ENCODE data around the gene CFAP299.
A peak's percentile ranks its signal among the peaks of the same experiment; 100 is the strongest.

The CFAP299 gene

GRCh38 chr4:80587871-80588385, 252.4 kb downstream of the CFAP299 start:
- DNase-seq (ENCODE audit: low read depth), result no peak
- H3K4me3 ChIP-seq (ENCODE audit: low read length), result no peak overlapping the region
- TF ChIP-seq CTCF (conservative IDR thresholded peaks at IDR 0.05; ENCODE audit: low read length), result no peak

GRCh38 chr4:80592950-80593349, 257.4 kb downstream of the CFAP299 start:
- DNase-seq (ENCODE audit: low read depth), result no peak
- TF ChIP-seq CTCF (conservative IDR thresholded peaks at IDR 0.05; ENCODE audit: low read length), result no peak
- no peak overlapping the region for H3K4me3 ChIP-seq (ENCODE audit: low read length)

DNA sequence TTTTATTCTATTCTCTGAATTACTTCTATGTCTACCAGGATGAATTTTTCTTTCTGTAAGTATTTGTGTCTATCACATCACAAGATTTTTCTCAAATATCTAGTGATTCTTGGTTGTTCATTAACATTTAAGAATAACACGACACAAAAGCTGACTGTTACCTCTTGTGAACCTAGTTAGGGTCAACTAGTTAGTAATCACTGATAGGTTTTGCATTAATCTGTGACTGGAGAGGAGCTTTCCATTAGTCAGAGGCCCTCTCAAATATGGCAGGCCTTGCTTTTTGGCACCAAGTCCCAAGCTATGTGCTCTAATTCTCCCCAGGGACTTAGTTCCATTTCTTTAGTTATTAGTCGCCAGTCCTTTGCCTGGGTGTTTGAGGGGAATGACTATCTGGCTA, 259.2 kb downstream of the CFAP299 start:
- no peak for DNase-seq (ENCODE audit: low read depth)
- TF ChIP-seq CTCF (conservative IDR thresholded peaks at IDR 0.05; ENCODE audit: low read length), result no peak
- no peak overlapping the region for H3K4me3 ChIP-seq (ENCODE audit: low read length)

- peak; percentile 54 for DNase-seq (ENCODE audit: low read depth)
- no peak for TF ChIP-seq CTCF (conservative IDR thresholded peaks at IDR 0.05; ENCODE audit: low read length)
- H3K4me3 ChIP-seq (ENCODE audit: low read length), result no peak overlapping the region
Measured at GRCh38 chr4:80608281-80608980, 272.9 kb downstream of the CFAP299 start.

DNA sequence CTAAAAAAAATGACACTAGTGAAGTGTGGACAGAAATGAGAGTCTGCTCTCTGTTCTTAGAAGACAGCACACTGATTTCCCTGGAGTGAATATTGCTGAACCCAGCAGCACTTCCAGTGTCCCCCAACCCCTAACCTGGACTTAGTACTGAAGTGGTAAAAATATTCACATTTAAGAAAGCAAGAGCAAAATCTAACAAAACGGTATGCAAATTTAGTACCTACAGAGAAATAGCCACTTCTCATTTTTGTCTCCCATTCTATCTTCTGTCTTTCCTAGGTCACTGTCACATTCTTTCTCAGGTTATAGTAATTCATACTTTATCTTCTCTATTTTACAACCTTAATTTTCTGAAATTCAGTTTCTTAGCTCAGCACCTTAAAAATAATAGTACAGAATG, 274.7 kb downstream of the CFAP299 start:
- no peak for TF ChIP-seq CTCF (conservative IDR thresholded peaks at IDR 0.05; ENCODE audit: low read length)
- H3K4me3 ChIP-seq (ENCODE audit: low read length), result no peak overlapping the region
- no peak for DNase-seq (ENCODE audit: low read depth)

- TF ChIP-seq CTCF (conservative IDR thresholded peaks at IDR 0.05; ENCODE audit: low read length), result no peak
- H3K4me3 ChIP-seq (ENCODE audit: low read length), result no peak overlapping the region
- peak; percentile 38 for DNase-seq (ENCODE audit: low read depth)
Measured at GRCh38 chr4:80610845-80611677, 275.5 kb downstream of the CFAP299 start.

DNA sequence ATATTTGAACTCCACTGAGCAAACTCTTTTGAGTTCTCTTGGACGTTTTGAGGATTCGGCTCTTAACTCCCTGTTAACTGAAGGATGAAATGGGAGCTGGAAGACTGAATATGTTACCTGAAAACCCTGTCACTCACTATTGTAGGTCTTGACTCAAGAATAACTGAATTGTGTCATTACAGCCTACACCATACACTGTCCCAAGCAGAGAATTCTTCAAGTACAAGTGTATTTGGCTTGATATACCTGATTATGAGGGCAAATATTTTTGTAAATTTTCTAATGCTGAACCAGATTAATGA, 276.1 kb downstream of the CFAP299 start:
- no peak for DNase-seq (ENCODE audit: low read depth)
- no peak overlapping the region for H3K4me3 ChIP-seq (ENCODE audit: low read length)
- TF ChIP-seq CTCF (conservative IDR thresholded peaks at IDR 0.05; ENCODE audit: low read length), result no peak
